ENCODE data around the gene VWA1.

The VWA1 gene

DNA sequence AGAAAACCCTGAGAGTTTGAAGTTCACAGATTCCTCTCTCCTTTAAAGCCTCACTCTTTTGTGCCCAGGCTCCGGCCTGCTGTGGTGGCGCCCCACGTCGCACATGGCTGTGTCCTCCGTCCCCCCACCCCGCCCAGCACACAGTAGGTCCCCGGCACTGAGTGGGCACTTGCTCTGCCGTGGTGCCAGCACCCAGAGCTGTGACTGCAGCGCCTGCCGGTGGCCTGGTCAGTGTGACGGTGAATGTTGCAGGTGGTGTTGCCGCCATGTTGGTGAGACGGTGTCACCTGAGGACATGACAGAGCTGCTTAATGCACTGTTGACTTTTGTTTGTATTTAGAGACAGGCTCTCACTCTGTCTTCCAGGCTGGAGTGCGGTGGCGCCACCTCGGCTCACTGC lies 17.4 kb downstream of the VWA1 start:
- TF ChIP-seq, protein P1, sequence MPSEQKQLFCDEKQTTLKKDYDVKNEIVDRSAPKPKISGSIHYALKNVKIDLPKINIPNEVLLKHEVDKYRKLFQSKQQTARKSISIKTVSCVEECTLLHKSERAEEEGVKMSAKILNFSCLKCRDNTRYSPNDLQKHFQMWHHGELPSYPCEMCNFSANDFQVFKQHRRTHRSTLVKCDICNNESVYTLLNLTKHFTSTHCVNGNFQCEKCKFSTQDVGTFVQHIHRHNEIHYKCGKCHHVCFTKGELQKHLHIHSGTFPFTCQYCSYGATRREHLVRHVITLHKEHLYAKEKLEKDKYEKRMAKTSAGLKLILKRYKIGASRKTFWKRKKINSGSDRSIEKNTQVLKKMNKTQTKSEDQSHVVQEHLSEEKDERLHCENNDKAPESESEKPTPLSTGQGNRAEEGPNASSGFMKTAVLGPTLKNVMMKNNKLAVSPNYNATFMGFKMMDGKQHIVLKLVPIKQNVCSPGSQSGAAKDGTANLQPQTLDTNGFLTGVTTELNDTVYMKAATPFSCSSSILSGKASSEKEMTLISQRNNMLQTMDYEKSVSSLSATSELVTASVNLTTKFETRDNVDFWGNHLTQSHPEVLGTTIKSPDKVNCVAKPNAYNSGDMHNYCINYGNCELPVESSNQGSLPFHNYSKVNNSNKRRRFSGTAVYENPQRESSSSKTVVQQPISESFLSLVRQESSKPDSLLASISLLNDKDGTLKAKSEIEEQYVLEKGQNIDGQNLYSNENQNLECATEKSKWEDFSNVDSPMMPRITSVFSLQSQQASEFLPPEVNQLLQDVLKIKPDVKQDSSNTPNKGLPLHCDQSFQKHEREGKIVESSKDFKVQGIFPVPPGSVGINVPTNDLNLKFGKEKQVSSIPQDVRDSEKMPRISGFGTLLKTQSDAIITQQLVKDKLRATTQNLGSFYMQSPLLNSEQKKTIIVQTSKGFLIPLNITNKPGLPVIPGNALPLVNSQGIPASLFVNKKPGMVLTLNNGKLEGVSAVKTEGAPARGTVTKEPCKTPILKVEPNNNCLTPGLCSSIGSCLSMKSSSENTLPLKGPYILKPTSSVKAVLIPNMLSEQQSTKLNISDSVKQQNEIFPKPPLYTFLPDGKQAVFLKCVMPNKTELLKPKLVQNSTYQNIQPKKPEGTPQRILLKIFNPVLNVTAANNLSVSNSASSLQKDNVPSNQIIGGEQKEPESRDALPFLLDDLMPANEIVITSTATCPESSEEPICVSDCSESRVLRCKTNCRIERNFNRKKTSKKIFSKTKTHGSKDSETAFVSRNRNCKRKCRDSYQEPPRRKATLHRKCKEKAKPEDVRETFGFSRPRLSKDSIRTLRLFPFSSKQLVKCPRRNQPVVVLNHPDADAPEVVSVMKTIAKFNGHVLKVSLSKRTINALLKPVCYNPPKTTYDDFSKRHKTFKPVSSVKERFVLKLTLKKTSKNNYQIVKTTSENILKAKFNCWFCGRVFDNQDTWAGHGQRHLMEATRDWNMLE (tag by site-specific recombination; conservative IDR thresholded peaks at IDR 0.05; ENCODE audit: low read depth): no peak
- TF ChIP-seq ZNF121 (tag by site-specific recombination; IDR thresholded peaks at IDR 0.05): no peak
- TF ChIP-seq ZNF146 (tag by site-specific recombination; IDR thresholded peaks at IDR 0.05): no peak
- TF ChIP-seq SALL2 (tag by site-specific recombination; IDR thresholded peaks at IDR 0.05; ENCODE audit: borderline replicate concordance): no peak
- TF ChIP-seq FEZF1 (tag by site-specific recombination; IDR thresholded peaks at IDR 0.05): no peak
- no peak for TF ChIP-seq ZNF560 (tag by site-specific recombination; IDR thresholded peaks at IDR 0.05; ENCODE audit: borderline replicate concordance)
- TF ChIP-seq ZNF341 (tag by site-specific recombination; IDR thresholded peaks at IDR 0.05; ENCODE audit: low read depth): no peak
- no peak for TF ChIP-seq ZNF202 (tag by site-specific recombination; IDR thresholded peaks at IDR 0.05; ENCODE audit: borderline replicate concordance)
- no peak for TF ChIP-seq KLF9 (tag by site-specific recombination; IDR thresholded peaks at IDR 0.05; ENCODE audit: low read depth)
- TF ChIP-seq, protein P2, sequence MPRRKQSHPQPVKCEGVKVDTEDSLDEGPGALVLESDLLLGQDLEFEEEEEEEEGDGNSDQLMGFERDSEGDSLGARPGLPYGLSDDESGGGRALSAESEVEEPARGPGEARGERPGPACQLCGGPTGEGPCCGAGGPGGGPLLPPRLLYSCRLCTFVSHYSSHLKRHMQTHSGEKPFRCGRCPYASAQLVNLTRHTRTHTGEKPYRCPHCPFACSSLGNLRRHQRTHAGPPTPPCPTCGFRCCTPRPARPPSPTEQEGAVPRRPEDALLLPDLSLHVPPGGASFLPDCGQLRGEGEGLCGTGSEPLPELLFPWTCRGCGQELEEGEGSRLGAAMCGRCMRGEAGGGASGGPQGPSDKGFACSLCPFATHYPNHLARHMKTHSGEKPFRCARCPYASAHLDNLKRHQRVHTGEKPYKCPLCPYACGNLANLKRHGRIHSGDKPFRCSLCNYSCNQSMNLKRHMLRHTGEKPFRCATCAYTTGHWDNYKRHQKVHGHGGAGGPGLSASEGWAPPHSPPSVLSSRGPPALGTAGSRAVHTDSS (tag by site-specific recombination; IDR thresholded peaks at IDR 0.05): no peak
- TF ChIP-seq ZNF549 (tag by site-specific recombination; IDR thresholded peaks at IDR 0.05): no peak
- TF ChIP-seq GLIS1 (tag by site-specific recombination; IDR thresholded peaks at IDR 0.05): no peak
- no peak for TF ChIP-seq GLIS2 (tag by site-specific recombination; IDR thresholded peaks at IDR 0.05)
- no peak for TF ChIP-seq TCF7L2 (IDR thresholded peaks at IDR 0.05; ENCODE audit: borderline replicate concordance, low read depth, low read length)
- TF ChIP-seq ZNF558 (tag by site-specific recombination; IDR thresholded peaks at IDR 0.05): no peak
- TF ChIP-seq ZNF664 (tag by site-specific recombination; IDR thresholded peaks at IDR 0.05): no peak
- TF ChIP-seq ZNF324 (tag by site-specific recombination; IDR thresholded peaks at IDR 0.05): no peak
- TF ChIP-seq, protein P3, sequence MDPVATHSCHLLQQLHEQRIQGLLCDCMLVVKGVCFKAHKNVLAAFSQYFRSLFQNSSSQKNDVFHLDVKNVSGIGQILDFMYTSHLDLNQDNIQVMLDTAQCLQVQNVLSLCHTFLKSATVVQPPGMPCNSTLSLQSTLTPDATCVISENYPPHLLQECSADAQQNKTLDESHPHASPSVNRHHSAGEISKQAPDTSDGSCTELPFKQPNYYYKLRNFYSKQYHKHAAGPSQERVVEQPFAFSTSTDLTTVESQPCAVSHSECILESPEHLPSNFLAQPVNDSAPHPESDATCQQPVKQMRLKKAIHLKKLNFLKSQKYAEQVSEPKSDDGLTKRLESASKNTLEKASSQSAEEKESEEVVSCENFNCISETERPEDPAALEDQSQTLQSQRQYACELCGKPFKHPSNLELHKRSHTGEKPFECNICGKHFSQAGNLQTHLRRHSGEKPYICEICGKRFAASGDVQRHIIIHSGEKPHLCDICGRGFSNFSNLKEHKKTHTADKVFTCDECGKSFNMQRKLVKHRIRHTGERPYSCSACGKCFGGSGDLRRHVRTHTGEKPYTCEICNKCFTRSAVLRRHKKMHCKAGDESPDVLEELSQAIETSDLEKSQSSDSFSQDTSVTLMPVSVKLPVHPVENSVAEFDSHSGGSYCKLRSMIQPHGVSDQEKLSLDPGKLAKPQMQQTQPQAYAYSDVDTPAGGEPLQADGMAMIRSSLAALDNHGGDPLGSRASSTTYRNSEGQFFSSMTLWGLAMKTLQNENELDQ (tag by site-specific recombination; IDR thresholded peaks at IDR 0.05; ENCODE audit: low read depth): no peak
- no peak for TF ChIP-seq ZNF610 (tag by site-specific recombination; IDR thresholded peaks at IDR 0.05; ENCODE audit: borderline replicate concordance)
- no peak for TF ChIP-seq ZNF211 (tag by site-specific recombination; IDR thresholded peaks at IDR 0.05; ENCODE audit: low read depth)
- CTCF ChIA-PET: interaction anchor here (1.0 kb wide), 1 partner anchor 12 kb away, joined by 4 read pairs; no protein-coding TSS in a partner anchor
- no peaks in the 10 kb centered on the region for H3K36me3 ChIP-seq (ENCODE audit: control insufficient read depth in 2 of 2, insufficient read depth in 1 of 2, low read length in 2 of 2)
- no peaks in the 10 kb centered on the region for H3K4me1 ChIP-seq (ENCODE audit: control insufficient read depth, insufficient read depth, low read length)
- H3K27ac ChIP-seq (ENCODE audit: extremely low read depth, low read depth, low read length): no peak overlapping the region
- H3K4me3 ChIP-seq (ENCODE audit: low read depth, low read length): no peak overlapping the region
- POLR2A ChIA-PET: no interaction called here
- no peaks in the 10 kb centered on the region for H3K9me3 ChIP-seq (ENCODE audit: control insufficient read depth, insufficient read depth, low read depth, low read length)
